ENCODE measurements around the gene ST6GAL1.
"Not testable (repeated sequence)": the region's sequence is repeated elsewhere in the genome, so short reads cannot be mapped to it uniquely, and the experiment has no call there.

Gene ST6GAL1

GRCh38 chr3:186997473-186997939 lies 67.2 kb downstream of the ST6GAL1 start:
- DNase-seq, result no peak

GRCh38 chr3:186998937-186999368 lies 68.6 kb downstream of the ST6GAL1 start:
- DNase-seq, result no peak

GRCh38 chr3:187000711-187001151 lies 70.4 kb downstream of the ST6GAL1 start:
- DNase-seq, result no peak

- no peak for DNase-seq
Measured at GRCh38 chr3:187002915-187003314, 72.6 kb downstream of the ST6GAL1 start.

- DNase-seq, result no peak
Measured at GRCh38 chr3:187005827-187006481, 75.6 kb downstream of the ST6GAL1 start.

- DNase-seq, result no peak
Measured at GRCh38 chr3:187006864-187007630, 76.7 kb downstream of the ST6GAL1 start.

GRCh38 chr3:187010382-187010781 lies 80.1 kb downstream of the ST6GAL1 start:
- DNase-seq, result not testable (repeated sequence)

- no peak for DNase-seq
Measured at GRCh38 chr3:187011915-187012314, 81.6 kb downstream of the ST6GAL1 start.

GRCh38 chr3:187012609-187013051 lies 82.3 kb downstream of the ST6GAL1 start:
- peak; percentile 49 for DNase-seq

- DNase-seq, result no peak
Measured at GRCh38 chr3:187013159-187013716, 82.9 kb downstream of the ST6GAL1 start.

GRCh38 chr3:187014417-187014864 lies 84.1 kb downstream of the ST6GAL1 start:
- no peak for DNase-seq

- no peak for DNase-seq
Measured at GRCh38 chr3:187015903-187016638, 85.7 kb downstream of the ST6GAL1 start.

GRCh38 chr3:187016639-187017345 lies 86.5 kb downstream of the ST6GAL1 start:
- DNase-seq, result no peak

GRCh38 chr3:187017511-187018230 lies 87.3 kb downstream of the ST6GAL1 start:
- DNase-seq, result no peak

- no peak for DNase-seq
Measured at GRCh38 chr3:187019542-187020072, 89.3 kb downstream of the ST6GAL1 start.

- no peak for DNase-seq
Measured at GRCh38 chr3:187020376-187020775, 90.0 kb downstream of the ST6GAL1 start.

- no peak for DNase-seq
Measured at GRCh38 chr3:187021748-187022402, 91.5 kb downstream of the ST6GAL1 start.

GRCh38 chr3:187022403-187023029 lies 92.2 kb downstream of the ST6GAL1 start:
- no peak for DNase-seq

GRCh38 chr3:187023340-187023739 lies 93.0 kb downstream of the ST6GAL1 start:
- not testable (repeated sequence) for DNase-seq

GRCh38 chr3:187024536-187025226 lies 94.4 kb downstream of the ST6GAL1 start:
- no peak for DNase-seq
